Neural cell (in vitro differentiated cells): ENCODE measurements around the gene EXD3. TPM values are rescaled to one million over a fixed set of nuclear protein-coding genes. Genes with fewer than 3 reads are reported as not detected.

Experiments
- H2AFZ ChIP-seq: fragments of 200-600, 300-800 bp; sonication (generic), shearing (Covaris generic); 2 replicates; pipeline ENCODE4 v1.6.0; 2014; ENCODE audit warnings: low read depth, mild to moderate bottlenecking, antibody characterized with exemption, low read length, moderate library complexity
- H3F3A ChIP-seq: fragments of 200-600 bp; shearing (Covaris generic); 2 replicates; pipeline ENCODE4 v1.6.1; 2016; ENCODE audit warnings: mild to moderate bottlenecking, moderate library complexity, mixed read lengths, antibody characterized with exemption, low read length; ENCODE audit not compliant: insufficient read depth, poor library complexity, severe bottlenecking
- H3K27ac ChIP-seq: fragments of 200-600, 300-800 bp; sonication (generic), shearing (Covaris generic); 2 replicates; pipeline ENCODE4 v1.5.1; 2014; ENCODE audit warnings: mild to moderate bottlenecking, low read length, moderate library complexity
- H3K27me3 ChIP-seq: fragments of 300-800, 200-600 bp; sonication (generic), shearing (Covaris generic); 2 replicates; pipeline ENCODE4 v1.6.0; 2014; ENCODE audit warnings: mild to moderate bottlenecking, low read depth, low read length, moderate library complexity; ENCODE audit not compliant: insufficient read depth
- H3K36me3 ChIP-seq: fragments of 300-800, 200-600 bp; sonication (generic), shearing (Covaris generic); 2 replicates; pipeline ENCODE4 v1.5.1; 2014; ENCODE audit warnings: mild to moderate bottlenecking, antibody characterized with exemption, low read length, moderate library complexity; ENCODE audit not compliant: insufficient read depth
- H3K4me2 ChIP-seq: fragments of 300-800, 200-600 bp; sonication (generic), shearing (Covaris generic); 2 replicates; pipeline ENCODE4 v1.6.0; 2014; ENCODE audit warnings: mild to moderate bottlenecking, low read length
- H3K4me3 ChIP-seq: fragments of 300-800, 200-600 bp; sonication (generic), shearing (Covaris generic); 2 replicates; pipeline ENCODE4 v1.5.1; 2014; ENCODE audit warnings: mild to moderate bottlenecking, low read length, moderate library complexity
- H3K79me2 ChIP-seq: fragments of 200-600 bp; shearing (Covaris generic); replicated peaks from 2 replicates; pipeline ENCODE4 v1.6.0; 2014; ENCODE audit warnings: mild to moderate bottlenecking, low read length, moderate library complexity; ENCODE audit not compliant: insufficient read depth
- H3K9ac ChIP-seq: fragments of 300-800, 200-600 bp; sonication (generic), shearing (Covaris generic); 2 replicates; pipeline ENCODE4 v1.6.1; 2016; ENCODE audit warnings: mild to moderate bottlenecking, low read length, mixed read lengths
- H3K9me2 ChIP-seq: fragments of 200-600 bp; shearing (Covaris generic); 2 replicates; pipeline ENCODE4 v1.6.1; 2016; ENCODE audit warnings: mild to moderate bottlenecking, low read length, mixed read lengths; ENCODE audit not compliant: insufficient read depth
- H3K9me3 ChIP-seq: fragments of 200-600, 300-800 bp; sonication (generic), shearing (Covaris generic); 2 replicates; pipeline ENCODE4 v1.6.1; 2016; ENCODE audit warnings: mild to moderate bottlenecking, mixed run types, low read length, moderate library complexity, mixed read lengths
- H4K20me1 ChIP-seq: fragments of 200-600 bp; shearing (Covaris generic); 2 replicates; pipeline ENCODE4 v1.6.1; 2016; ENCODE audit warnings: mild to moderate bottlenecking, mixed run types; ENCODE audit not compliant: insufficient read depth
- EP300 ChIP-seq: fragments of 450-650 bp; conservative IDR thresholded peaks from 2 replicates; pipeline ENCODE4 v1.6.1; 2014; ENCODE audit warnings: antibody characterized with exemption, mild to moderate bottlenecking, moderate library complexity; ENCODE audit not compliant: poor library complexity, severe bottlenecking
- EZH2 ChIP-seq: fragments of 200-600, 300-800 bp; shearing (Covaris generic), sonication (generic); IDR thresholded peaks from 2 replicates; pipeline ENCODE4 v1.6.1; 2014; ENCODE audit warnings: antibody characterized with exemption, low read length, borderline replicate concordance, mild to moderate bottlenecking; ENCODE audit not compliant: insufficient read depth, poor library complexity, severe bottlenecking
- MXI1 ChIP-seq: fragments of 450-650 bp; conservative IDR thresholded peaks from 2 replicates; pipeline ENCODE4 v1.6.1; 2014; ENCODE audit warnings: antibody characterized with exemption, mild to moderate bottlenecking; ENCODE audit not compliant: poor library complexity, severe bottlenecking
- POLR2AphosphoS5 ChIP-seq: IDR thresholded peaks from 2 replicates; pipeline ENCODE4 v1.6.1; 2012
- RAD21 ChIP-seq: fragments of 450-650 bp; conservative IDR thresholded peaks from 2 replicates; pipeline ENCODE4 v1.6.1; 2014; ENCODE audit warnings: antibody characterized with exemption, mild to moderate bottlenecking, moderate library complexity
- SMC3 ChIP-seq: fragments of 450-650 bp; conservative IDR thresholded peaks from 2 replicates; pipeline ENCODE4 v1.6.1; 2014; ENCODE audit warnings: antibody characterized with exemption, mild to moderate bottlenecking, moderate library complexity; ENCODE audit not compliant: poor library complexity
- TAF1 ChIP-seq: IDR thresholded peaks from 2 replicates; pipeline ENCODE4 v1.6.1; 2012; ENCODE audit warnings: low read depth
- polyA plus RNA-seq: library from polyadenylated mRNA; depleted of rRNA; stranded (reverse); fragments of >200 nt; gene quantifications from 2 replicates; pipeline ENCODE4 v1.2.3, GENCODE V29; 2014
- TF ChIP-seq, protein P1 (sequence below): IDR thresholded peaks from 2 replicates; pipeline ENCODE4 v1.6.1; 2012; ENCODE audit warnings: borderline replicate concordance
- TF ChIP-seq, protein P2 (sequence below): fragments of 450-650 bp; IDR thresholded peaks from 2 replicates; pipeline ENCODE4 v1.5.1; 2014; ENCODE audit warnings: antibody characterized with exemption, mild to moderate bottlenecking, moderate library complexity; ENCODE audit not compliant: poor library complexity, severe bottlenecking

Gene EXD3
- polyA plus RNA-seq, 1 donor from 2014 or later, result 32.9 TPM

DNA sequence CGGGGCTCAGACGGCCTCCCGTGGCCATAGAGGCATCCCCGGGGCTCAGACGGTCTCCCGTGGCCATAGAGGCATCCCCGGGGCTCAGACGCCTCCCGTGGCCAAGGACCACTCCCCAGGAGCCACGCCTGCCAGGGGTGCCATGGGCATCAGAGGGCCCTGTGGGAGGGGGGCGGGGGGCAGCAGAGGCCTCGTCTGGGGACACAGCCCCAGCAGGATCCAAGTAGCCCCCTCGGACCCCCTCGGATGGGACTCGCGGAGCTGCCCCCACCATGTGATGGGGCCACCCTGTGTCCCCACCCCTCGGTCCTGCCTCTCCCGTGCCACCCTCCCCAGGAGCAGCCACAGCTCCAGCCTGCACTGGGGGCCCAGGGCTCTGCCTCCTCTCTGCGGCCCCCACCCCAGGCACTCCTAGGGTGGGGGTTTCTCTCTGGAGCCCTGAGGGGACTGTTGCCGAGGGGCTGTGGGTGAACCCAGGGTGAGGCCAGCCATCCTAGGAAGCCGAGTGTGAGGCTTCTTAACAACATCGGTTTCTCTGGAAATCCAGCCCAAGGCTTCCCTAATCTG, 15.7 kb upstream of the EXD3 start:
- H3K9ac ChIP-seq, result no peak overlapping the region

DNA sequence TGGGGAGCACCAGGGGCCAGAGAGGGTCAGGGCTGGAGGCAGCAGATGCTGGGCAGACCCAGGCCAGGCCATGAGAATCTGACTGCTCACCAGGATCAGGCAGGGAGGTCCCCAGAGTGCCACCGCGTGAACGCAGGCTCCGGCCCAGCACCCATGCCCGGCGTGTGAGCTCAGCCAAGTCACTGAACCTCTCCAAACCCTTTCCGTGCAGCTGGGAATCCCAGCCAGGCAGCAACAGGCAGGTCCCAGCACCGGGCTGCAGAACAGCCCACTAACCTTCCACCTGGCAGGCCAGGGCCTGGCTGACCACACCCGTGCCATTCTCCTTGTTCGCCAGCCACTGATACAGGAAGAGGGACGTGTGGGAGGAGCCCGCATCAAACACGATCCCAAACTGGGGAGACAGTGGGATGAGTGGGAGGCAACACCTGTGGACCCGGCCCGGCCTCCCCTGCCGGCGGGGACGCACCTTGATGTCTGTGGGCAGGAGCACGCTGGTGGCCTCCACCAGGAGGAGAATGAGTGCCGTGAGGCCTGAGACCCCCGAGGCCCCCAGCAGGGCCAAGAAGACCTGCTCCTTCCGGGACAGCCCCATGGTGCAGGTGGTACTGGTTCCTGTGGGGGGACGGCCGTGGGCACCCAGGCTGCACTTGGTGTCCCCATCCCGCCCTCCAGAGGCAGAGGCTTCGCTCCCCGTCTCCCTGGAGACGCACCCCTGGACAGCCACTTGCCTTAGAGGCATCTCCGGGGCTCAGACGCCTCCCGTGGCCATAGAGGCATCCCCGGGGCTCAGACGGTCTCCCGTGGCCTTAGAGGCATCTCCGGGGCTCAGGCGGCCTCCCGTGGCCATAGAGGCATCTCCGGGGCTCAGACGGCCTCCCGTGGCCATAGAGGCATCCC, 15.0 kb upstream of the EXD3 start:
- Histone ChIP-seq H3F3A (no peaks in the 10 kb centered on the region), H3K27me3 (peaks cover 10% of the 10 kb centered on the region), H3K9me2 (no peaks in the 10 kb centered on the region), H3K4me3 (no peak overlapping the region), H2AFZ (no peak overlapping the region), H3K9me3 (no peaks in the 10 kb centered on the region), H3K36me3 (no peaks in the 10 kb centered on the region), H4K20me1 (no peaks in the 10 kb centered on the region), H3K4me2 (no peak overlapping the region), H3K27ac (no peak overlapping the region), H3K79me2 (no peaks in the 10 kb centered on the region), H3K9ac (no peak overlapping the region)
- TF ChIP-seq POLR2AphosphoS5 (no peak), EZH2 (no peak)
- TF ChIP-seq, protein P1, sequence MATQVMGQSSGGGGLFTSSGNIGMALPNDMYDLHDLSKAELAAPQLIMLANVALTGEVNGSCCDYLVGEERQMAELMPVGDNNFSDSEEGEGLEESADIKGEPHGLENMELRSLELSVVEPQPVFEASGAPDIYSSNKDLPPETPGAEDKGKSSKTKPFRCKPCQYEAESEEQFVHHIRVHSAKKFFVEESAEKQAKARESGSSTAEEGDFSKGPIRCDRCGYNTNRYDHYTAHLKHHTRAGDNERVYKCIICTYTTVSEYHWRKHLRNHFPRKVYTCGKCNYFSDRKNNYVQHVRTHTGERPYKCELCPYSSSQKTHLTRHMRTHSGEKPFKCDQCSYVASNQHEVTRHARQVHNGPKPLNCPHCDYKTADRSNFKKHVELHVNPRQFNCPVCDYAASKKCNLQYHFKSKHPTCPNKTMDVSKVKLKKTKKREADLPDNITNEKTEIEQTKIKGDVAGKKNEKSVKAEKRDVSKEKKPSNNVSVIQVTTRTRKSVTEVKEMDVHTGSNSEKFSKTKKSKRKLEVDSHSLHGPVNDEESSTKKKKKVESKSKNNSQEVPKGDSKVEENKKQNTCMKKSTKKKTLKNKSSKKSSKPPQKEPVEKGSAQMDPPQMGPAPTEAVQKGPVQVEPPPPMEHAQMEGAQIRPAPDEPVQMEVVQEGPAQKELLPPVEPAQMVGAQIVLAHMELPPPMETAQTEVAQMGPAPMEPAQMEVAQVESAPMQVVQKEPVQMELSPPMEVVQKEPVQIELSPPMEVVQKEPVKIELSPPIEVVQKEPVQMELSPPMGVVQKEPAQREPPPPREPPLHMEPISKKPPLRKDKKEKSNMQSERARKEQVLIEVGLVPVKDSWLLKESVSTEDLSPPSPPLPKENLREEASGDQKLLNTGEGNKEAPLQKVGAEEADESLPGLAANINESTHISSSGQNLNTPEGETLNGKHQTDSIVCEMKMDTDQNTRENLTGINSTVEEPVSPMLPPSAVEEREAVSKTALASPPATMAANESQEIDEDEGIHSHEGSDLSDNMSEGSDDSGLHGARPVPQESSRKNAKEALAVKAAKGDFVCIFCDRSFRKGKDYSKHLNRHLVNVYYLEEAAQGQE, result no peak

More for the DNA sequence above, 15.7 kb upstream of the EXD3 start:
- no peak overlapping the region for H3K4me3 ChIP-seq
- H3K27ac ChIP-seq, result no peak overlapping the region
- no peaks in the 10 kb centered on the region for H3K36me3 ChIP-seq
- no peaks in the 10 kb centered on the region for H4K20me1 ChIP-seq
- no peaks in the 10 kb centered on the region for H3K9me3 ChIP-seq
- H3K79me2 ChIP-seq, result no peaks in the 10 kb centered on the region
- H3K27me3 ChIP-seq, result peaks cover 10% of the 10 kb centered on the region
- no peak overlapping the region for H3K4me2 ChIP-seq
- H3F3A ChIP-seq, result no peaks in the 10 kb centered on the region
- H2AFZ ChIP-seq, result no peak overlapping the region
- no peaks in the 10 kb centered on the region for H3K9me2 ChIP-seq
- TF ChIP-seq POLR2AphosphoS5 (no peak), RAD21 (no peak), EP300 (no peak), TAF1 (no peak), EZH2 (no peak), SMC3 (no peak), MXI1 (no peak)
- TF ChIP-seq, protein P1, result no peak
- TF ChIP-seq, protein P2, sequence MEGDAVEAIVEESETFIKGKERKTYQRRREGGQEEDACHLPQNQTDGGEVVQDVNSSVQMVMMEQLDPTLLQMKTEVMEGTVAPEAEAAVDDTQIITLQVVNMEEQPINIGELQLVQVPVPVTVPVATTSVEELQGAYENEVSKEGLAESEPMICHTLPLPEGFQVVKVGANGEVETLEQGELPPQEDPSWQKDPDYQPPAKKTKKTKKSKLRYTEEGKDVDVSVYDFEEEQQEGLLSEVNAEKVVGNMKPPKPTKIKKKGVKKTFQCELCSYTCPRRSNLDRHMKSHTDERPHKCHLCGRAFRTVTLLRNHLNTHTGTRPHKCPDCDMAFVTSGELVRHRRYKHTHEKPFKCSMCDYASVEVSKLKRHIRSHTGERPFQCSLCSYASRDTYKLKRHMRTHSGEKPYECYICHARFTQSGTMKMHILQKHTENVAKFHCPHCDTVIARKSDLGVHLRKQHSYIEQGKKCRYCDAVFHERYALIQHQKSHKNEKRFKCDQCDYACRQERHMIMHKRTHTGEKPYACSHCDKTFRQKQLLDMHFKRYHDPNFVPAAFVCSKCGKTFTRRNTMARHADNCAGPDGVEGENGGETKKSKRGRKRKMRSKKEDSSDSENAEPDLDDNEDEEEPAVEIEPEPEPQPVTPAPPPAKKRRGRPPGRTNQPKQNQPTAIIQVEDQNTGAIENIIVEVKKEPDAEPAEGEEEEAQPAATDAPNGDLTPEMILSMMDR, result no peak
